ENCODE measurements around the gene RGS11.

Gene RGS11

DNA sequence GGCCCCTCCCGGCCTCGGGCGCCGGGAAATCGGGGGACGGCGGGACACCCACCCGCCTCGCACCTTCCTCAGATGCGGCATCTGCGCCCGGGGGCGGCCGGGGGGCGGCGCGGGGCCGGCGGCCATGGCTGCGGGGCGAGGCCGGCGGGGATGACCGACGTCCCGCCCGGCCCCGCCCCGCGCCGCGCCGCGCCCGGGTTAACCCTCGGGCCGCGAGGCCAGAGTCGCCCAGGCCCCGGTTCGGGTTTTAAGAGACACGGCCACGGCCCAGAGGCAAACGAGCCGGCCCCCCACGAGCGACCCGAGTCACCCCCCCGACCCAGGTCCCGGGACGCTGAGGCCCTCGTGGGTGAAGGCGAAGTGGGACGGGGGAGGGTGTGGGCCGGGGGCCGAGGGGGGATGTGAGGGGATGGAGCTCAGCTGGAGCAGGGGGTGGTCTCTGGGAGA, at the start of gene RGS11:
Gene RGS11 (minus strand): TSS at position 159 of the 447 bp plus-strand sequence. CDS start 33 bp downstream, at position 126.
- no peak for DNase-seq

DNA sequence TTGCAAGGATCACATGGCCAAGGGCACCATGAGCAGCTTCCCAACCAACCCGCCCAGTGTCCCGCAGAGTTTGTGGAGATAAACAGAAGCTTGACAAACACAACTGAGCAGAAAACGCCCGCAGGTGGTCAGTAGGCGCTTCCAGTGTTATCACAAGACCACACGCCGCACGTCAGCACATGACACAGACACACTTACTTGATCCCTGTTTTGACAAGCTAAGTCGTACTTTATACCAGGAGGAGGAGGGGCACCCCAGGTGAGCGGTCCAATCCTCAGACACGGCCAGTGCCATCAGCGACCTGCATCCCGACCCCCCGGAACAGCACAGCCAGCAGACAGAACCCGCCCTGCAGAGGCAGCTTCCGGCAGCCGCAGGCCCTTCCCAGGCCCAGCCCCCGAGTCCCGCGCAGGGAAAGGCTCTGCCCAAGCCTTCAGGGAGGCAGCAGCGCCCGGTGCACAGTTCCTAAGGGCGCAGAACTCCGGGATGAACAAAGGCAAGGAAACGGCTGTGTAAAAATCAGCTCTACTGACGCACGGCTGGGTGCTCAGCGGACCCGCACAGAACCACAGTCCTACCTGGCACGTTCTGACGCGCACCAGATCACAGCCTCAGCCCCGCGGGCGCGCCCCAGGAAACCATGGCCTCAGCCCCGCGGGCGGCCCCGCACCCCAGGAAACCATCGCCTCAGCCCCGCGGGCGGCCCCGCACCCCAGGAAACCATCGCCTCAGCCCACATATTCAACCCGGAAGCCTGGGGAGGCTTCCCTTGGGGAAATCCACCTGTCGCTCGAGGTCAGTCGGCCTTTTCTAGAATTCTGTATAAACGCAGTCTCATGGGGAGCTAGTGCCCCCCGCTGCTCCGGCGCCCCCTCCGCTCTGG, 48.9 kb upstream of the RGS11 start:
- DNase-seq = no peak

- no peak for DNase-seq
These were observed 48.4 kb upstream of the RGS11 start for GRCh38 chr16:324201-324450.

GRCh38 chr16:322476-323143, 46.9 kb upstream of the RGS11 start:
- no peak for DNase-seq

- no peak for DNase-seq
These were observed 45.8 kb upstream of the RGS11 start for GRCh38 chr16:321532-321931.

DNA sequence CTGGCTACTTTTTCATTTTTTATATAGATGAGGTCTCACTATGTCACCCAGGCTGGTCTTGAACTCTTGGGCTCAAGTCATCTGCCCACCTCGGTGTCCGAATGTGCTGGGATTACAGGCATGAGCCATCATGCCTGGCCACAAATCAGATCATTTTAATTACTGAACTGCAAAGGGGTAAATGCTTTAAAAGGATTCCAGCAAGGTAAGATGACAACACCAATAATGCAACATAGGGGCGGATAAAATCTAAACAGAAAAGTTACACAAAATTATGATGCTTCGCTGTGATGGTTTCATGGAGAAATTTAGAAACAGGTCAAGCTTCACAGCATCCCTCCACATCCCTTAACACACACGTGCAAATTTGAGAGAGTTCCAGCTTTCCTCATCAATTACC, 44.5 kb upstream of the RGS11 start:
- no peak for DNase-seq

- no peak for DNase-seq
These were observed 42.9 kb upstream of the RGS11 start for GRCh38 chr16:318628-319027.

- no peak for DNase-seq
These were observed 41.8 kb upstream of the RGS11 start for GRCh38 chr16:317583-317982.

- no peak for DNase-seq
These were observed 41.2 kb upstream of the RGS11 start for GRCh38 chr16:316741-317464.

DNA sequence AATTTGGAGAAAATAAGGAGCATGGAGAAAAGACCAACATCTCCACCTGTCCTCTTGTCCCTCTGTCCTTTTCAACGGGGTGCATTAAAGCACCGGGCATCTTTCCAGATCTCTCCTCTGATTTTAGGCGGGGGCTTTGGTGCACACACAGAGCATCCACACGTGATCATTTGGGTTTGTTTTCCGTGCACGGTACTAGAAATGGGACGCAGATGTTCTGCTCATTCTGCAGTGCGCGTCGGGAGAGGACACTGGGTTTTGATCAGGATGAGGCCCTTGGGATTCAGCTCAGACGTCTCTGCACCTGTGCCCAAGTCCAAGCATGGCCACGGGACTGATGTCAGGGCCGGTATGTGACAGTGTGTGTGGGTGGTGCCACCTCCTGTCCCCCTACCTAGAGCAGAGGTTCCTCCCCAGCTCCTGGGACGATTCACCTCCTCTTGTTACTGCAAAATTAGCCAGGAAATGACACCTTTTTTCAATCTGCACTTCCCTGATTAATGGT, 39.1 kb upstream of the RGS11 start:
- DNase-seq = no peak

DNA sequence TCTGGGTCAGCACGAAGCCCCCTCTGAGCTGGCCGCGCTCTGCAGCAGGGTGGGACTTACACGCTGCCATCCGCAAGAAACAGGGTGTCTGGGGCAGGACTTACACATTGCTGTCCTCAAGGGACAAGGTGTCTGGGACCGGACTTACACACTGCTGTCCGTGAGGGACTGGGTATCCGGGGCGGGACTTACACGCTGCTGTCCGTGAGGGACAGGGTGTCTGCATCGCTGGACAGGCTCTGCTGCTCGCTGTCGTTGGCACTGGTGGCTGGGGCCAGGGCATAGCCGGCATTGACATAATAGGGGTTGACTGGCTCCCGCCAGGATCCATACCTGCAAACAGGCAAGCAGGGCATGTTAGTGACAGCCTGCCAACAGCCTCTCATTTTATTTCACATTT, 38.6 kb upstream of the RGS11 start:
- DNase-seq = no peak

DNA sequence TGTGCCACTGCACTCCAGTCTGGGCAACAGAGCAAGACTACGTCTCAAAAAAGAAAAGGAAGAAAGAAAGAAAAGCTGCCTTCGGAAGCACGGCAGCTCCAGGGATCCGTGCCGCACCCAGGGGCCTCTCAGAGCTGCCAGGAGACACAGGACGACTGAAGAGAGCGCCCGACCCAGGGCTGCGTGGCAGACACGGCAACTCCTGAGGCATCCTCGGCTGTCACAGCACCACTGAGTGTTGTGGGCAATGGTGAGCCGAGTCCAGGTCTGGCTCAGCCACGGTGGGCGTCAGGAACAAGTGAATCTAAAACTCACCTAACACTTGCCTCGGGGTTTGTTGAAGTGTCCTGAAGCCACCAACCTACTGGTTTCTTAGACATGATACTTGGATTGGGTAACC, 36.0 kb upstream of the RGS11 start:
- DNase-seq = no peak

- DNase-seq = no peak
These were observed 33.7 kb upstream of the RGS11 start for GRCh38 chr16:309476-309875.

DNA sequence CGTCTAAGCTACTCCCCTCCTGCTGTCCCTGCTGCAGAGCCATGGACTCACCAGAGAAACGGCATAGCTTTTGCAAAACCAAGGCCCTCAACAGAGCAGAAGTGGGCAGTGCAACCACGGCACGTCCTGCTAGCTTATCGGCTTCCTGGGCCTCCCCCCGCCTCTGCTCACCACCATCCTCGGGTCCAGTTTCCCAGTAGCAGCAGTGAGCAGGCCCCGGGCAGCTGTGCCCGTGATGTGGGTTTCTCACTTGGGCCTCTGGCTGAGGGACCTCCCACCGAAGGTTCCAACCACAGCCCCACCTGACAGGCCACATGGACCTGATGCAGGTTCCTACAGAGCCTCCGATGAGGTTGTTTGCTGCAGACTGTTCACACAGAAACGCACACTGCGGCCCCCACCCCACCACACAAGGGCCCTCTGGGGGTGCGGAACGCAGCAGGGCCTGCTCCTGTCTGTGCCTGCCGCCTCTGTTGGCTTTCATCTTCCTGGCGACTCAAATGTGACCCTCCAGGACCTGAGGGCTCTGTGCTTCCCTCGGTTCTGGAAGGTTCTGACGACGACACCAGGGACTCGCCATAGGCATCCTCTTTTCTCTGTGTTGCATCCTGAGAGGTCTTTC, 32.1 kb upstream of the RGS11 start:
- DNase-seq = no peak

GRCh38 chr16:306911-307370, 31.2 kb upstream of the RGS11 start:
- DNase-seq = no peak

- DNase-seq = no peak
These were observed 30.3 kb upstream of the RGS11 start for GRCh38 chr16:305916-306626.

DNA sequence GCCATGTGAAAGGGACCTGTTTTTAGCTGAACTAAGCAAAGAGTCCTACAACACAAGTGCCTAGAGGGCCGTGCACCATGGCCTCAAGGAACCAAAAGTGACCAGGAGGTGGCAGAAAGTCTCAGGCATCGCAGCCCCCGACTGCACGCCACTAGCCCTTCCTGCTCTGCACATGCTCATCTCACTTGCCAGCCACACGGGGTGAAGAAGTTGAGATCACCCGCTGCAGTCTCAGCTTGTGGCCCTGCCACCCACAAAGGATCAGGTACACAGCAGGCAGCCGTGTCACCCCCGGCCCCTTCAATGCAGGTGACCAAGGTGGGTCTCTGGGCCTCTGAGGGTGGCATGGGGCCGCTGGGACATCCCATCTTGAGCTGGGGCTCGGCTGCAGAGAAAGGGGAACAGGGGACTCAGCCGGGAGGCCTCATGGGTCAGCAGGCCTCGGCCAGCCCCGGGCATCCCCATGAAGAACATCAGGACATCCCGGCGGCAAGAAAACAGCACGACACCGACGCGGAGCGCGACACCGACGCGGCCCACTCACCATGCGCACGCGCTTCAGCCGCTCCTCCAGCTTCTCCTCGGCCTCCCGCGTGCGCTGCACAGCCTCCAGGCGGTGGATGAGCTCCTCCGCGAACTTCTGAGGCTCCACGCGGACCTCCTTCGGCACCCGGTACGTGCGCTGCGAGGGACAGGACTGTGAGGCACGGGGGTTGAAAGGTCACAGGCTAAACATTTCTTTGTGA, 28.2 kb upstream of the RGS11 start:
- peak; percentile 30 for DNase-seq

DNA sequence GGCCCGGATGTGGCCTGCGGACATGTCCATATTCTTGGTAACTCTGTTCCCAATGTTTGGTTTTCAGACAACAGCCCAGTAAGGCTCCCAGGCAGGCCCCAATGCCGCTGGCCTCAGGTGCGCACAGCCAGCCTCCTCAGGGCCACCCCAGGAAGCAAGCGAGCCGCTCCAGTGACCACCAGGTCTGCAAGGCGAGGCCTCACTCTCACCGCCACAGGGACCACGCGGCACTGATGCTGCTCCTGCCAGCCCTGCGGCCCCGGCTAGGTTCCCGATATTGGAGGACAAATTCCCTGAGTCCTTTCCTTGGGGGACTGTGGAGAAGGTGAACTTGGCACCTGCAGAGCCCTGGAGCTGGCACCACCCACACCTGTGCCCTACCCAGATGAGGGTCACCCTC, 26.2 kb upstream of the RGS11 start:
- DNase-seq = no peak

DNA sequence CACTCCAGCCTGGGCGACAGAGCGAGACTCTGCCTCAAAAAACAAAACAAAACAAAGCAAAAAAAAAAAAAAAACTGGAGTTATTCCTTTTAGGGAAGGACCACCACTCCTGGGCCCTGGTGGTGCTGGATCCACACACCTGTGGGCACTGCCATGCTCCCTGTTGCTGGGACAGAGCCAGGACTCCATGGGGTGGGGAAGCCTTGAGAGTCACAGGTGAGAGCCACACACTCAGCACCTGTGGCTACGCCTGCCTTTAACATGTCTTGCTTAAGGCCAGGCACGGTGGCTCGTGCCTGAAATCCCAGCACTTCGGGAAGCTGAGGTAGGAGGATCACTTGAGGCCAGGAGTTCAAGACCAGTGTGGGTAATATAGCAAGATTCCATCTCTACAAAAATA, 25.5 kb upstream of the RGS11 start:
- no peak for DNase-seq

DNA sequence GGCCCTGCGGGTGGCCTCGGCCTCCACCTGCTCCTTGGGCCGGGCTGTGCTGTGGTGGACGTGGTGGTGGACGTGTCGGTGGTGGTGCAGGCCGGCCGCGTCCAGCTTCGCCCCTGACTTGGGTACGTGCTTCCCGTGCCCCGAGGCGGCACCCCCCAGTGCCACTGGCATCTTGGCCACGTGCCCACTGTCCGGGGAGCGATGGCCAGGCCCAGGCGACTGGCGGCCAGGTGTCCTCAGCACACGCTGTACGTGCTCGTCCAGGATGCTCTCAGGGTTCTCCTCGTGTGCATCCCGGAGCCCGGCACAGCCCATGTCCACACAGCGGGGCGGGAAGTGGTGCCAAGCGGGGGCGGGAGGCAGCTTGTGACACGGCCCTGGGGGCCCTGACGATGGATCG, 22.1 kb upstream of the RGS11 start:
- DNase-seq = no peak

DNA sequence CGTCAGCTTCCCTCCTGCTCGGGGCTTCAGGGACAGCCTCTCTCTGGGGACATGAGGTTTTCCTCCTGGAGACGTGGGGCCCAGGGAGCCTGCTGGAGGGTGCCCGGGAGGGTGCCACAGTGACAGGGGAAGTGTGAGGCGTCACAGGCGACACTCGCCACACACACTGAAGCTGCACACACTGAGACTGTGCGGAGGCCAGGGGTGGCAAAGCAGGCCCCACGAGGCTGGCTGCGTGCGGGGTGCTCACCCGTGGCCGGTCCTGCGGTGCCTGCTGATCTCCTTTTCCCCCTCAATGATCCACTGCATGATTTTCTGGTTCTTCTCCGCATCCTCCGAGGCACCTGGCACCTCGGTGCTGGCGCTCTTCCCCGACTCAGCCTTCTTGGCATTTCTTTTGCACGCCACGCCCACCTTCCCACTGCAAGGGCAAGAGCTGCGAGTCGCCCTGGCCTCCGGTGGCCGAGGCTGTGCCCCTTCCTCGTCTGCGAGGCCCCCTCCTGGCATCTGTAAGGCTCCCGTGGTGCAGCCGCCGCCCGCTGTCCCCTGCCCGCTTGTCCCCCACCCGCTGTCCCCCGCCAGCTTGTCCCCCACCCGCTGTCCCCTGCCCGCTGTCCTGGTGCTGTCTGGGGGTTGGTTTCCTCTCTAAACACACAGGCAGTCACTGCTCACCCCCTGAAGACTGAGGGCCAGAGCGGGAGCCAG, 21.2 kb upstream of the RGS11 start:
- DNase-seq = no peak
